Activated CD8-positive, alpha-beta memory T cell treated with anti-CD3 and anti-CD28 coated beads for 48 hours (primary cell): ENCODE data around the gene KIF25.

Experiments
- DNase-seq, 3 experiments: peaks; one replicate each; pipeline ENCODE4 v3.0.0-alpha.2; 2020; ENCODE audit warnings: low read depth in 2 of 3, low spot score in 2 of 3

The KIF25 gene

DNA sequence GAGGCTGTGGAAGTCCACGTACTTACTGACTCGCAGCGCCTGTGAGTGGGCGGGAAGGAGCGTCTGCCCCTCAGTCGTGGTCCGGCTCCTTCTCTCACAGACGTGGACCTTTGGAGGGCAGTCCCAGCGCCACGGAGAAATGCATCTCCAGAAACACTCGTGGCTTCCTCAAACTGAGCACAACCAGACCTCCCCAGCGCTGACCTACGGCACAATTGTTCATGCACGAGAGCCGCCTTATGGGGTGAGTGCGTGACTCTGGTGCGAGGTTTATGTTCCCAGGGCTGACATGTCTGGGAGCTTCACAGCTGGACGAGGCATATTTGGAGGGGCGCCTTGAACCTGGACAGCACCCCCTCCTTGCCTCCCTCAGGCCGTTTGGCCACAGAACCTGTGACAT is 51.8 kb downstream of the KIF25 start:
- no peak for DNase-seq

GRCh38 chr6:168049706-168050224 is 52.3 kb downstream of the KIF25 start:
- no peak for DNase-seq

DNA sequence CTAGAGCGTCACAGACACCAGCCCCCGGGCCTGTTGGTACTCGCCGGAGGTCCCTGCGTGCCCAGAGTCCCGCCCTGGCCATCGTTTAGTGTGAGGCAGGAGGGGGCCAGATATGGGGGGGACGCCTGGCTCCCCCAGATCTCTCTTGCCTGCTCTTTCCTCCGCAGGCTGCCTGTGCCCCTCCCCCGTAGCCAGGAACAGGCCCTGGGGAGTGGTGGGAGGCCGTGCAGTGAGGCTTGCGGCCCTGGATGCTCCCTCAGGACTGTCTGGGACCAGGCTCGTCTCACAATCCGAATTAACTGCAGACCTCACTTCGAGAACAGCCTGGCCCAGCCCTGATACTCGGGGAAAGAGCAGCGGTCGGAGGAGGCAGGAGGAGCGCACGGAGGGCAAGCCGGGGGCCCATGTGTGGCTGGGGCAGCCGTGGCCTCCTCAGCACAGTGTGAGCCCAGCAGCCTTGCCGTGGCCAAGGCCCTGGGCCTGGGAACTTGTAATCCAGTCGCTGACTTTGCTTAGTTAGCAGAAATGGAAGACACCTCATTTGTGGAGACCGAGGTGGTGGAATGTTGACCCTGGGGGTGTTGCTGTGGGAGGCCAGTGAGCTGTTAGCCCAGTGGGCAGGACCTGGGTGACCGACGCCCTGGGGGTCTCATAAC is 52.9 kb downstream of the KIF25 start:
- DNase-seq, result no peak

- DNase-seq, result no peak
These were observed 53.6 kb downstream of the KIF25 start for GRCh38 chr6:168050881-168051586.

GRCh38 chr6:168051648-168052047 is 54.2 kb downstream of the KIF25 start:
- DNase-seq, result no peak

DNA sequence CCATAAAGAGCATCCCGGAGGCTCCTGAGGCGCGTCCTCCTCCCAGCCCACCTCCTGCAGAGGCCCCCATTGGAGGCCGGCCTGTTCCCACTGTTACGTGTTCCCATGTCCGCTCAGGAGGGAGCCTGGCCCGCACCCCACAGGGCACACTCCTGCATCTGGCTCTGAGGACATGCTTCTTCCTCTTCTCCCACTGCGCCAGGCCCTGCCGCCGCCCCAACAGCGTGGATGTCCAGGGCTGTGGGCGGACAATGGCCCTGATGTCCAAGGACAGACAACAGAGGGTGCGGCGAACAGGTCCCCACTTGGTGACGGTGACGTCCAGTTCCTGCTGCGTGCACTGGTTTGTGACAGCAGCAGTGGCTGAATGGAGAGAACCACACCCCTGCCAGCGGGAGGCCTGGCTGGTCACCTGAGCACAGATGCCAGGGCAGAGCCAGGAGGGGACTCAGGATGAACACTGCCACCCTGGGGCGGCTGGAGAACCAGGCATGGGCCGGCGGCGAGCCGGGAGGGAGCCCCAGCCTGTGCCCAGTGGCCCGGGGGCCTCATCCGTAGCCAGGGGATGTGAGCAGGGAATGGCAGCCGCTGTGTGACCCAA is 54.9 kb downstream of the KIF25 start:
- DNase-seq, result no peak

DNA sequence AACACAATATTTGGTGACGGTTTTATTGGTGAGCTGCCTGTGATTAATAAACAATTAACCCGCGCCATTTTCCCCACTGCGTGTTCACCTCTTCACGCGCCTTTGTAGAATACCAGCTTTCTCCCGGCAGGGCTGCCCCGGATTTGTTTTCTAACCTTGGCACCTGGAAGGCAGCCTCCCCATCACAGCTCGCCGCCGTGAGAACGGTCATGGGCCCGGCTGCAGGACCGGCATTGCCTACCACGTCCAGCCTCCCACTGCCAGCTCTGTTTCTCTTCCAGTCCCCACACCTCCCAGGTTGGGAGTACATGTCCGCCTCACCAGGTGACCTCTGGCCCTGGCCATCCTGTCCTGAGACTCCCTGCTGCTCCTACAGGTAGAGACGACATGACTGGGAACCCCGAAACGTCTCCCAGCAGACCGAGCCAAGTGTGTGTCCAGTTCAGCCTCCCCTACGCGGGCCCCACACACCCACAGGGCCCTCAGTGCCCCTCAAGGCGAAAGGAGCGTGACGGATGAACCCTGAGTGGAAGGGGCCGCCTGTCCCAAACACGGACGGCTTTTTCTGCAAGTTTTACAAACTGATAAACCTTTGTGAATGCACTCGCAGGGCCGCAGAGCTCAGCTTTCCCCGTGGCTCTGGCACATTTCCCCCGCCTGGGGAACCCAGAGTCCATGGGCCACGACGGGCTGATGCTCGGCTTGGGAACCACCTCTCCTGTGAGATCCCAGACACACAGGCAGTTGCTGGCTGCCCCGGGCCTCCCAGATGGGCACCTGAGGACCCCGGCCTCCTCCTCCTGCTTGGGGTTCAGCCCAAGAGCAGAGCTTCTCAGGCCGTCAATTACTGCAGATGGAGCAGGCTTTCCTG is 55.9 kb downstream of the KIF25 start:
- no peak for DNase-seq

DNA sequence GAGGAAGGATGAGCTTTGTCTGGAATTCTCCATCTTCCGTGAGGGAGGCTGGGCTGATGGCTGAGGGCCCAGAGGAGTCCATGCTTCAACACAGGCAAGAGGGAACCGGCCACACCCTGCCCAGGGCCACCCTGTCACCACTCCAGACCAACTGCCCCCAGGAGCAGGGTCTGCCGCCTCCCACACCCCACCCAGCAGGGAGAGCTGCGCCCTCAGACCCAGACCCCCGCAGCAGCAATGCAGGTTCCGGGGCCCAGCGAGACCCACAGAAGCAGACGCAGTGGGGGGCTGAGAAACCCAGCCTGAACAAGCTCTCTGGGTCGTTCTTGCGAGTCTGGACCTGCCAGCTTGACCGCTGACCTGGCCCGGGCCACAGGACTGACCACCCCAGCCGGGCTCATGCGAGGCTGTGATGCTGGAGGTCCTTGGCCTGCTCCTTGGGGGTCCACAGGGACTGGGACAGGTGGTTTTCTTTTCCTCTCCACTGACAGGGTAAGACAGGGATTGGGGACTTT is 56.5 kb downstream of the KIF25 start:
- DNase-seq, result no peak

- DNase-seq, result no peak
These were observed 57.5 kb downstream of the KIF25 start for GRCh38 chr6:168054765-168055560.

DNA sequence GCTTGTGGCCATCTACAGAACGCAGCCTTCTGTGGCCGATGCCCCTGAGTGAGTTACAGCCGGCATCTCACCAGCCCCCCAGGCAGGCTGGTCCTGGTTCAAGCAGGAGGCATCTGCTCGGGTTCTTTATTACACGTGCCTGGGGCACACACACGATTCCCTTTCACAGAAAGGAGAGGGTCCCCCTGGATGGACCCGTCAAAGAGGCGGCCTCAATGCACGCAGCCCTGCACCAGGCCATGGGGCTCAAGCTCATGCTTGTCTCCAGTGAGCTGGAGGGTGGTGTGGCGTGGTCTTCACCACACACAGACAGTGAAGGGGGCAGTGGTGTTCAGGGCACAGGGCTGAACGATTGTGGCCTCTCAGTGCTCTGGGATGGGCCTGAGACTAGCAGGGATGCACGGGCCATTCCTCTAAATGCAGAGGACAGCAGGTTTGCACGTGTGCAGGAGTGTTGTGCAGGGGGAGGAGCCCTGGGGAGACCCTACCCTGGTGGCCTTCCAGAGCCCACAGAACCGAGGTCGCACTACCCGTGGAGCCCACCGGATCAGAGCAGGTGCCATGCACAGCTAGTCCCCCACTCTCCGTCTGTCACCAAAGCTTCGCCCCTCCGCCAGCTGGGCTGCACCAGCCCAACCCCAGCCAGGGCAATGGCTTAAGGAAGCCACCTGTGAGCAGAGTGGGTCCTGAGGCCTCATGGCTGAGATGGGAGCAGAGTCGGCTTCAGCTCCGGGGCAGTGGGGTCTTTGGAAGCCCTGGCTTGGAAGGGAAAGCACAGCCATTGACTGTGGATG is 58.4 kb downstream of the KIF25 start:
- no peak for DNase-seq

DNA sequence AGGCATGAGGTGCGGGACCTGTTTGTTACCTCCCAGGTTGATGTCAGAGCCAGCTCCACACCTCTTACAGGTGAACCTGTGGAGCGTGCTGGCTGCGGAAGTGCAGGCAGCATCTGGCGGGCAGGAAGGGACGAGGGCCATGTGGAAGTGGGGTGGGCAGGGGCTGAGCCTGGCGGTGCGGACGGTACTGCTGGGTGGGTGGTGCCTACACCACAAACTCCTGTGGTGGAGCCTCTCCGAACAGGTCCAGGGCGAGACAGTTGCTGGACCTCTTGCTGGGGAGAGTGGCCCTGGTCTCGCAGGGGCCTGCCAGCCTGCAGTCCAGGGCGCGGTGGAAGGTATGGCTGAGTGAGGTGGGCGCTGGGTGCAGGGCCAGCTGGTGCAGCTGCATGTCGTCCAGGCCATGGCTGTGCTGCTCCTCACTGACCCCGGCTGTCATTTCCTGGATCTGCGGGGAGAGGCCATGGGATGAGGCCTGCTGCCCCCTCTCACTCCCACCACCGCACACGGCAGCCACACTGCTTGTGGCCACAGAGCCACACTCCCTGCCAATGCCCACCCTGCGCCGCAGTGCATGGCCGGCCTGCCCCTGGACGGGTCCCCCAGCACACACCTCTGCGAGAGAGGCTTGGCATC is 59.5 kb downstream of the KIF25 start:
- no peak for DNase-seq

GRCh38 chr6:168057836-168058235 is 60.4 kb downstream of the KIF25 start:
- DNase-seq, result no peak

GRCh38 chr6:168058691-168059551 is 61.5 kb downstream of the KIF25 start:
- no peak for DNase-seq

DNA sequence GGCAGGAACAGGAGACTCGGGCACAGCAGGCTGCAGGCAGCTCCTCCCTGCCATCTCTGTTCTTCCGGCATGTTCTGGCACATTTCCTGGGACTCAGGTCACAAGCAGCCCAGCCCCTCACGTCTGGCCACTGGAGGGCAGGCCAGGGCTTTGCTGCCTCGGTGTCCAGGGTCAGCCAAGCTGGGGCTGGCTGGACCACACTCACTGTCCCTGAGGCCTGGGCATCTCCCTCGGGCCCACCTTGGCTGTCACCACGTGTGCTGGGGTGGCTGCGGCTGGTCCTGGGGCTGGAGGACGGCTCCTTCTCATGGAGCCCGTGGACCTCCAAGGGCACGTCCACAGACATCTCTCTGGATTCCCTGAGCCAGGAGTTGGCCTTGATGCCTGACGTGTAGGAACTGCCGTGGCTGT is 63.1 kb downstream of the KIF25 start:
- DNase-seq, result no peak

DNA sequence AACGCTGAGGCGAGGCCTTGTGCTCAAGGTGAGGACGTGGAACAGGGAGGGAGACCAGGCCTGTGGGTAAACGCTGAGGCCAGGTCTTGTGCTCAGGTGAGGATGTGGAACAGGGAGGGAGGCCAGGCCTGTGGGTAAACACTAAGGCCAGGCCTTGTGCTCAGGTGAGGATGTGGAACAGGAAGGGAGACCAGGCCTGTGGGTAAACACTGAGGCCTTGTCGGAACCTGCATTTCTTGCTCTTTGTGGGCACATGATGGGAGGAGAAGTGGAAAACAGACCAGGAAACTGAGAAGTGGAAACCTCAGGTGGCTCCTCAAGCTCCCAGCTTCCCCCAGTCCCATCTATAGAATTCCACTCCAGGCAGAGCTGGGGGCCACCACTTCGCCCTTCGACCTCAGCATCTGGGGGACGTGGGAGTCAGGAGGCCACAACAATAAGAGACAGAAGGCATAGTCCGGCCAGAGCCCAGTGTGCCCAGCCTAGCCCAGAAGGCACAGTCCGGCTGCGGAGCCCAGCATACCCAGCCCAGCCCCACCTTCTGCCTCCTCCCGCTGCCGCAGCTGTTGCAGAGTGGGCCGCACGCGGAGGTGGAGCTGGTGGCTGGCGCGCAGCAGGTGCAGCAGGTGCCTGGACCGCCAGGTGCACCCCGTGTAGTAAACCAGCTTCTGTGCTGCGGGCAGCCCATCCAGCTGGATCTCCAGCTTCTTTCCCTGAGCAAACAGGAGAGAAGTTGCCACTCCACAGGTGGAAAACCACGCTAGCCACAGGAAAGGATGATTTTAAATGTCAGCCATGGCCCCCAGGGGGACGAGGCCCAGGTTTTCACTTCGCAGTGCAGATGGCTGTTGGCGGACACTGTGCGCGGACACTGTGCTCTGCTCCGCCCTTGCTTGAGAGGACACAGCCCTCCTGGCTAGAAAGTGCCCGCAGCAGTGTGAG is 64.1 kb downstream of the KIF25 start:
- DNase-seq, result no peak

DNA sequence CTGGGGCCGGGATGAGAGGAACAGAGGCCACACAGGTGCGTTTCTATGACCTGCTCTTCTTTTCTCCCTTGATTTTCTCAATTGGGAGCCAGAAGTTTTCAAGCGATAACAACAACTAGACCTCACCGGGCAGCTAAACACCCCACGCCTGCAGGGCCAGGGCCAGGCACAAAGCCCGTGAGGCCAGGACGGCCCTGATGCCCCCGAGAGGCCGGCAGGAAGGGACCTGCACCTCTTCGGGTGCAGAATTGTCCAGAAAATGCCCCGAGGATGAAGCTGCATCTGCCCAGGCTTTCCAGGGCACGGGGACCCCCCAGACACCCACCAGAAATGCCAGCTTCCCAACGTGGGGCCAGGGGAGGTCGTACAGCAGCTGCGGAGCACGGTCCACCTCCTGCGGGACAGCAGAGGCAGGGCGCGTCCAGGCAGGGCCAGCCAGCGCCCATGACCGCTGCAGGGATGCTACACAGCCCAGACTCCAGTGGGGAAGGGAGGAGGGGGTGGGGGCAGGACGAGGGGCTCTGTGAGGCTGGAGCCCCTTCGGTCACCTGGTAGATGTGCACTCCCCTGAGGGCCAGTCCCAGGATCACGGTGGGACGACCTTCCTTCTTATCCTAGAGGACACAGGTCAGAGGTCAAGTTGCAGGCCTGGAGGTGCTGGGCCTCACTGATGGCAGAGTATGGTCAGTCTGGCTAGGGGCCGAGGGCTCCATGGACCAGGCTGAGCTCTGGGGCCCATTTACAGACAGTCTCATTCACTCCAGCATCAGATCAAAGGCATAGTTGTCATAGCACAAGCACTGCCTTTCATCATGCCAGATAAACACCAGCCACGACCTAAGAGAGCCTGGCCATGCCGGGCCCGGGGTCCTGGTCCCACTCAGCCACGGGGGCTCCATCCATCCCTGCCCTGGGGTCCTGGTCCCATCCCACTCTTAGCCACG is 65.1 kb downstream of the KIF25 start:
- no peak for DNase-seq
